ENCODE measurements around the gene PLXNA4. TPM values are rescaled to one million over a fixed set of nuclear protein-coding genes. Genes with fewer than 3 reads are reported as not detected.
A peak's percentile ranks its signal among the peaks of the same experiment; 100 is the strongest.
"Not testable (repeated sequence)": the region's sequence is repeated elsewhere in the genome, so short reads cannot be mapped to it uniquely, and the experiment has no call there.

PLXNA4 gene
- polyA plus RNA-seq, 5 donors = 1.6 to 6.2 (median 2.5) TPM

- DNase-seq = no peak
Observed at GRCh38 chr7:132203021-132203420, 373.2 kb downstream of the PLXNA4 start.

DNA sequence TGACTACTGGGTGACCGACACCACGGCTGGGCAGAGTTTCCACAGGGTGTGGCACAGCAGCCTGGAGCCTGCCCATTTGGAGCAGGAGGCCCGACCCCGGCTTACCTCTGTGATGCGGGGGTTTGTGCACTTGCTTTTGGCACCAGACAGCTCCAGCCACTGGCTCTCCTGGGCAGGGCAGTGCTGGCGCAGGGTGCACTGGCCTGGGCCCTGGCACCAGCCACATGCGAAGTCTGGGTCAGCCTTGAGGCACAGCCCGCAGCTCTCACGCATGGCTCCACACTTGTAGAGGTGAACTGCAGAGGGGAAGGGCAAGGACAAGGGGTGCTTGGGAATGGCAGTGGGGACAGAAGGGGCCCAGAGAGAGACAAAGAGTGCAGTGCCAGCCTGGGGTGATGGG, 373.7 kb downstream of the PLXNA4 start:
- no peak for DNase-seq

GRCh38 chr7:132200141-132200540, 376.1 kb downstream of the PLXNA4 start:
- no peak for DNase-seq

GRCh38 chr7:132199626-132200025, 376.6 kb downstream of the PLXNA4 start:
- no peak for DNase-seq

GRCh38 chr7:132197772-132198171, 378.5 kb downstream of the PLXNA4 start:
- no peak for DNase-seq

GRCh38 chr7:132193898-132194297, 382.4 kb downstream of the PLXNA4 start:
- DNase-seq = no peak

- no peak for DNase-seq
Observed at GRCh38 chr7:132192809-132193208, 383.5 kb downstream of the PLXNA4 start.

DNA sequence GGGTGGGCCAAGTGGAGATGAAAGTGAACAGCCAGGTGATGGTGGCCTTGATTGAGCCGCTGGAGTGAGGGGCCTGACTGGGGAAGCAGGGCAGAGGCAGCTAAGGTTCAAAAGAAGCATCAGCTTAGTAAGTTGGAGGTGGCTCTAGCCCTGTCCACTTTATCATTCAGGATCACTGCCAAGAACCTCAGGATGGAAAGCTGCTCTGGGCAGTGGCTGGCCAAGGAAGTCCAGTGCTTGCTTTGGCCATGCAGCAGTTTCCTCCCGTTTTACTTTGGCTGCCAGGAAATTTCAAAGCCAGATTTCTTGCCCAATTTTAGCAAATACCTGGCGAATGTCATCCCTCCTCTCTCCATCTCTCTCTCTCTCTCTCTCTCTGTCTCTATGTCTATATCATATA, 384.9 kb downstream of the PLXNA4 start:
- no peak for DNase-seq

DNA sequence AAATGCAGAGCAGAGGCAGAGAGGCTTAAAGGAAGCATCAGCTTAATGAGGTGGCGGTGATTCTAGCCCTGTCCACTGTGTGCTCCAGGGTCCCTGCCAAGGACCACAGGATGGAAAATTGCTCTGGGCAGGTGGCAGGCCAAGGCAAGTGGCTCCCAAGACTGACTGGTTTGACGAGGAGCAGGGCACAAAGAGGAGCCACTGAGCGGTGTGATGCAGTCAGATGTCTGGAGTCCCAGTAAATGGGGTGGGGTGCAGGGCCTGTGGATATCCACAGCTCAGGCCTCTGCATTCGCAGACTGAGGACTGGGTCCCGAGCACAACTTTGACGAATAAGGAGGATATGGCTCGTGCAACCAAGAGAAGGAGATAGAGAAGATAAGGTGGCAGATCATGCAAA, 385.6 kb downstream of the PLXNA4 start:
- no peak for DNase-seq

DNA sequence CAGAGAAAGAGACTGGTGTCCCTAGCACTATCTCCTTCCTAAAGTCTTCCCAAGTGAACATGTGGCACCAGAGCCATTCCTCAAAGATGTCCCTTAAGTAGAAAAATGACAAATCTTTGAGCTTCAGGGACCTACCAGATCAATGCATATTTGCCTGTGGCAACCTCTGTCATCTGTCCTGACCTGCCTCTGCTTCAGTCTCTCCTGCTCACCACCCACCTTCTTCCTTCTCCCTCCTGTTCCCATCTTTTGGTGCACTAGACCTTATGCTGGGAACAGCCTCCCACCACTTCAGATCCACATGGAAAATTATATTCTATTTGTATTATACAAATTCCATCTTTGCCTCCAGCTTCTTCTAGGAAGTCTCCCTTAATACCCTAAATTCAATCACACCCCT, 386.4 kb downstream of the PLXNA4 start:
- DNase-seq = no peak

DNA sequence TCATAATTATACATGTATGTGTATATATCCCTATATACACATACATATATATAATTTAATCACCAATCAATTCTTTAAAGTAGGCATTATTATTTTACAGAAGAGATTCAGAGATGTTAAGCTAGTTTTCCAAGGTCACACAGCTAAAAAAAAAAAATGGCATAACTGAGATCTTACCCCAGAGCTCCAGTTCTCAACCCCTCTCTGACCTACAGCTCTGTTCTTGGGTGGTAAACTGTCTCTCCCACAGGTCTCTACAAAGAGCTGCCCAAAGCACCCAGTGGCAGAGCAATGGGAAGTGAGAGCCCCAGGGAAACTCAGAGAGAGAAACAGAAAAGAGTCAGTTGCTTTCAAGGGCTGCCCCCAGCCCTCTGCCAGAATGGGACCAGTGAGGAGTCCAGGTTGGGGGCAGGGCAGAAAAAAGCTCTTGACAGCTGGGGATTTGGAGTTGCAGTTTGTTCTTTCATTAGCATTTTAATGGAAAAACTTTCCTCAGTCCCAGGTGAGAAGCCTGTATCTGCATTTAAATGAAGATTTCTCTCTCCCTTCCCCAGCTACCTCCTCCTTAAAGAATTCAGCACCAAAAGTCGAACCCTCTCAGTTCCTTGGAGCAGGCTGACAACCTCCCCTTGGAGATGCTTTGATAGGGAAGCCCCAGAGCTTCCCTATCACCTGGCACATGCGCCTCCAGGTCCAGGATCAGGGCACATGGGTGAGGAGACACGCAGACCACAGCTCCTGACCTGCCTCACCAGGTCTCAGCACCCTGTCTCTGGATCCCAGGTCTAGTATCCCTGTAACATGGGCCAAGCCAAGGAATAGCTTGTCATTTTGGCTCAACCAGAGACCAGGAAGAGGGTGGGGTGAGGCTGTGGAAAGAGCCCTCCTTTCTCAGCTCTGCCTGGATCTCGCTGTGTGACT, 388.1 kb downstream of the PLXNA4 start:
- no peak for DNase-seq

DNA sequence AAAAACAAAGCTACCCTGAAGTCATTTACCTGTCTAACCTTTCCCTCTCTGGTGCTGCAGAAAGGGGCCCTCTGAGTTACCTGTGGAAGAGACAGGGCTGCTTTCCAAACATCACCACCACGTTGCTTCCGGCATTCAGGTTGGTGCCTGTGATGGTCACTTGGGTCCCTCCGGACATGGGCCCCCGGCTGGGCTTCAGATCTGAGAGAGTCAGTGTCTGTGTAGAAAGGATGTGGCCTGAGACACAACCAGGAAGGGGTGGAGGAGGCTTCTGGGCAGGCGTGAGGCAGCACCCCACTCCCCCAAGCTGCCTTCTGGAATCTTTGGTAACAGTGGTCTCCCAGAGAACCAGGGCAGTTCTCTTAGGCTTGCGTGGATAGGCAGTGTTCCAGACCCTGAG, 388.9 kb downstream of the PLXNA4 start:
- DNase-seq = no peak

GRCh38 chr7:132185150-132185549, 391.1 kb downstream of the PLXNA4 start:
- no peak for DNase-seq

DNA sequence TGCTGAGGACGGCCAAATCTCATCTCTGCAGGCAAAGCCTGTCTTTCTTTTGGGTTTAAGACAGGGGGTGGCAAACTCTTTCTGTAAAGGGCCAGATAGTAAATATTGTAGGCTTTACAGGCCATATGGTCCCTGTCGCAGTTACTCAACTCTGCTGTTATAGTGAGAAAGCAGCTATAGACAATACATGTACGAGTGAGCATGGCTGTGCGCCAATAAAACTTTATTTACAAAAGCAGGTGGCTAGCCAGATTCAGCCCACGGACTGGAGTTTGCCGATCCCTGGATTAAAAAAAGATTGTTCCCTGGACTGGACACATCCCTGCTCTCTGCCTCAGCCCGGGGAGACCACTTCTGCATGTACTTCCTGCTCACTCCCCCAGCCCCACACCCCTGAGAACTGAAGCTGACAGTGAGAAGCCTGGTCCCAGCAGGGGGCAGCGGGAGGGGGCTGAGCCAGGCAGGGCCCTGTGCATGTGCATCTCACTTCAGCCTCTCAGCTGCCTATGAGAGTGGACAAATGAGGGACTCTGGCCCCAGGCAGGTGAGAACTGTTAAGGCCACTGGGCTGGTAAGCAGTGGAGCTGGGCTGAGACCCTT, 392.4 kb downstream of the PLXNA4 start:
- DNase-seq = peak in 1 of 2 donors; percentile 8

DNA sequence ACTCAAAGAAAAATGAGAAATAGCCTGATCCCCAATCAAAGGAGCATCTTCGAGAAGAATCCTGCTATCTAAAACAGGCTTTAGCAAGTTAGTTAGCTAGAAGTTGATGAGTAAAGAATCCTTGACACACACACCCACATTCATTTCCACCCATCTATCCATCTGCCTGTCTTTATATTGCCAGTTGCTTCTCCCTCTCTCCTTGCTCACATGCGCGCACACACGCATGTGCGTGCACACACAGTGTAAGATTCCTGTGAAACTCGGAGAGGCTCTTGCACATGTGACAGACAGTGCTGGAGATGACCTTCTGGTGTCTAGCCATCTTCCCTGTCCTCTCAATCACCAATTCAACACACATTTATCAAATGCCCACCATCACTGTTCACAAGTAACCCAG, 393.3 kb downstream of the PLXNA4 start:
- no peak for DNase-seq

GRCh38 chr7:132181946-132182685, 394.2 kb downstream of the PLXNA4 start:
- no peak for DNase-seq

- DNase-seq = no peak
Observed at GRCh38 chr7:132181371-132181770, 394.9 kb downstream of the PLXNA4 start.

DNA sequence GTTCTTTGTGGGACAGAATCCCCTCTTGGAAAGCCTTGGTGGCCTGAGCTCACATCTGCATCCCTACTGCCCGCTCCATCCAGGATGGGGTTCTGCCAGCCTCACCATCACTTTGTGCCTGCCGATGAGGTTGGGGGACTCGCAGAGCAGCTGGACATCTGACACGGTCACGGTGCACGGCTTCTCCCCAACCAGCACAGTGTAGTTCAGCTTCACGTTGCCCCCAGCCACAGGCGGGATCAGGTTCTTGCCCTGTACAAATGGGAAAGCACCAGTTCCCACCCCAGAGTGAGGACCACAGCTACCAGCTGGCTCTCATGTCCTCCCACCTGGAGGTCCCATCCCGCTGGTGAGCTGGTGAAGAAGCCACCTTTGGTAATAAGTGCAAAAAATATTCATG, 395.8 kb downstream of the PLXNA4 start:
- no peak for DNase-seq

DNA sequence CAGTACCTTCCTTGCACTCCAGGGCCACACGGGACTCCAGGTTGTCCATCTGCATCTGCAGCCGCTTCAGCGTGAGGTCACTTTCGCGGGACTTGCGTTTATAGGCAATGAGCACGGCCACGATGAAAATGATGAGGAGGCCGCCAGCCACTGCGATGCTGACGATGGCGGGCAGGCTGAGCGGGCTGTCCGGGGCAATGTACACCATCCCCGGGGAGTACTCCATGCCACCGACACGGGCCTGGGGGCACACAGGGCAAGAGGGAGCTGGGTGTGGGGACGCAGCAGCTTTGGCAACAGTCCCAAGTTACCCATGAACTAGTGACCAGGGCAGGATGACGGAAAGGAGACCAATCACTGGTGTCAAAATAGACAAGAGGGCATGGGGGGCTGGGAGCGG, 396.6 kb downstream of the PLXNA4 start:
- no peak for DNase-seq

- no peak for DNase-seq
Observed at GRCh38 chr7:132179080-132179430, 397.2 kb downstream of the PLXNA4 start.

- DNase-seq = not testable (repeated sequence)
Observed at GRCh38 chr7:132178402-132179079, 397.7 kb downstream of the PLXNA4 start.
